Lower leg skin (tissue), 4 donors: ENCODE data around the gene JDP2. TPM values are rescaled to one million over a fixed set of nuclear protein-coding genes. Genes with fewer than 3 reads are reported as not detected.

Source experiments
- DNase-seq, 2 donors: peaks; one replicate each; pipeline ENCODE4 v3.0.0-alpha.2; 2019; ENCODE audit warnings: low spot score in 2 of 2
- H3K4me3 ChIP-seq: fragments of 200-600 bp; sonication (generic); 2 replicates; pipeline ENCODE4 v1.5.1; 2017; ENCODE audit warnings: mild to moderate bottlenecking, low read depth; ENCODE audit not compliant: poor library complexity, severe bottlenecking
- POLR2A ChIP-seq, 2 donors: fragments of 450-650 bp; IDR thresholded peaks; one replicate each; pipeline ENCODE4 v1.6.1; 2016 to 2017; ENCODE audit warnings: antibody characterized with exemption in 2 of 2, mild to moderate bottlenecking in 1 of 2, moderate library complexity in 1 of 2
- WGBS, 2 donors: methylation state at CpG; one replicate each; pipeline ENCODE4 v1.1.5; 2018; 5-methylcytosine and 5-hydroxymethylcytosine counted together
- intact Hi-C: fragments of 100-400 bp; cut with DNase I; formaldehyde crosslinking; loops from one replicate; pipeline ENCODE4 v1.15.0; 2023; ENCODE audit warnings: low total_unique reads
- total RNA-seq, 4 donors: library from RNA; depleted of rRNA; stranded (reverse); fragments of >200 nt; gene quantifications; one replicate each; pipeline ENCODE4 v1.1.0, GENCODE V29; 2016
- TF ChIP-seq, protein P1 (sequence below), 3 donors: fragments of 450-650 bp; IDR thresholded peaks; one replicate each; pipeline ENCODE4 v1.5.1; 2016; ENCODE audit warnings: antibody characterized with exemption in 3 of 3, mild to moderate bottlenecking in 3 of 3, moderate library complexity in 2 of 3

Gene JDP2
- total RNA-seq, 4 donors from 2014 or later = 31.7 to 53.9 (median 36.0) TPM

DNA sequence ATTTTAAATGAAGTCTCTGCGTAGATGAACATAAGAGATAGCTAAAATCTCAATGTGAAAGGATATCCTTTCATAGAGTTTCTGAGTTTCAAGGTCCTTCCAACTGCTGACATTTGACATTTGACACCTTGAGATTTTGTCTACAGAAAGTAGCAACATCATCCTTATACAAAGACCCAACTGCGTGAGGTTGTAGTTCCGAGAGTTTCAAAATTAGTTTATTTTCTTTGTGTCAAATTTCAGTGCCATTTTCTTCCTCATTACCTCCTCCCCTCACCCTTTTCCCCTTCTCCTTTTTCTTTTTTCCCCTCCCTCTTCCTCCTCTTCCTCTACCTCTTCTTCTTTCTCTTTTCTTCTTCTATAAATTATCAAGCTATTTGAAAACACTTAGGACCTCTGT, 67.6 kb downstream of the JDP2 start:
- DNase-seq = no peak
- no peak overlapping the region for H3K4me3 ChIP-seq
- intact Hi-C loops = loop anchor here (10.0 kb wide), 2 partner anchors 59 to 371 kb away; partner anchors contain the start of gene NEK9
- WGBS, 2 donors = 86 to 89% methylated on average over 3 of the region's 3 CpGs
- no peak for TF ChIP-seq POLR2A (IDR thresholded peaks at IDR 0.05)
- TF ChIP-seq, protein P1, sequence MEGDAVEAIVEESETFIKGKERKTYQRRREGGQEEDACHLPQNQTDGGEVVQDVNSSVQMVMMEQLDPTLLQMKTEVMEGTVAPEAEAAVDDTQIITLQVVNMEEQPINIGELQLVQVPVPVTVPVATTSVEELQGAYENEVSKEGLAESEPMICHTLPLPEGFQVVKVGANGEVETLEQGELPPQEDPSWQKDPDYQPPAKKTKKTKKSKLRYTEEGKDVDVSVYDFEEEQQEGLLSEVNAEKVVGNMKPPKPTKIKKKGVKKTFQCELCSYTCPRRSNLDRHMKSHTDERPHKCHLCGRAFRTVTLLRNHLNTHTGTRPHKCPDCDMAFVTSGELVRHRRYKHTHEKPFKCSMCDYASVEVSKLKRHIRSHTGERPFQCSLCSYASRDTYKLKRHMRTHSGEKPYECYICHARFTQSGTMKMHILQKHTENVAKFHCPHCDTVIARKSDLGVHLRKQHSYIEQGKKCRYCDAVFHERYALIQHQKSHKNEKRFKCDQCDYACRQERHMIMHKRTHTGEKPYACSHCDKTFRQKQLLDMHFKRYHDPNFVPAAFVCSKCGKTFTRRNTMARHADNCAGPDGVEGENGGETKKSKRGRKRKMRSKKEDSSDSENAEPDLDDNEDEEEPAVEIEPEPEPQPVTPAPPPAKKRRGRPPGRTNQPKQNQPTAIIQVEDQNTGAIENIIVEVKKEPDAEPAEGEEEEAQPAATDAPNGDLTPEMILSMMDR (IDR thresholded peaks at IDR 0.05) = no peak

DNA sequence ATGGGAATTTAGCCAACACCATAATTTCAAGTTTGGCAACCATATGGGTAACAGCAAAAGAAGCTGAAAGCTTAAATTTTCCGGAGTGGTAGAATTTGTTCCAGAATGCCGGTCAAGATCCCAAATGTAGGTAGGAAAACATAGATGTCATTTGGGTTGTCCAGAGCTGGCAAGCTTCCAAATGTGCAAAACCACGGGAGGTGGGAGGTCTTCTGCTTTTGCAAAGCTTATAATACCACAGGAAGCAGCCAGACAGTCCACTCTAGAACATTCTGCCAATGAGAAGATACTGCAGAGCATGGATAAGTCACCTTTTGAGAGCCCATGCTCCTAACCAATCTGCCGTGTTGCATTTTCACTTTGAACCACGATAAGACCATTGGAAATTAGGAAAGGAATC, 68.1 kb downstream of the JDP2 start:
- intact Hi-C loops = loop anchor here (10.0 kb wide), 2 partner anchors 59 to 371 kb away; partner anchors contain the start of gene NEK9
- no peak for TF ChIP-seq POLR2A (IDR thresholded peaks at IDR 0.05)
- TF ChIP-seq, protein P1 (IDR thresholded peaks at IDR 0.05) = no peak
- DNase-seq = peak in 1 of 2 donors; percentile 73
- WGBS, 2 donors = 66 to 73% methylated on average over 5 of the region's 5 CpGs
- H3K4me3 ChIP-seq = no peak overlapping the region

DNA sequence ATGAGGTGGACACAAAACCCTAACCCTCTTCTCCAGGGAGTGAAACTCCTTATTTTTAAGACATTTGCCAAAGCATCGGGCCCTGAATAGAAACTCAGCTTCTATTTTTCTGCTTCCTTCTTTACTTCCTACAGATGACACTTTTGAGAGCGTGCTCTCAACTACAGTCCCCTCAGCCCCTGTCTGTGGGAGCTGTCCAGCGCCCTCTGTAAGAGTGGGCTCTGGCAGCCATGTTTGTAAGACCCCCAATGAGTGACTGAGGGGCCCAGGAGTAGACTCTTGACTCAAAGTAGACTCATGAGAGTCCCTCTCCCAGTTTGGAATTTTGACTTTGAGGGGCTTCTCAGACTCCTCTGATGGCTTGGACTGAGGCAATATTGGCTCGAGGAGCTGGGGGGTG, 68.9 kb downstream of the JDP2 start:
- peak in 1 of 2 donors; percentile 50 for DNase-seq
- intact Hi-C loops = loop anchor here (10.0 kb wide), 2 partner anchors 58 to 372 kb away; partner anchors contain the start of gene NEK9
- H3K4me3 ChIP-seq = no peak overlapping the region
- TF ChIP-seq, protein P1 (IDR thresholded peaks at IDR 0.05) = no peak
- no peak for TF ChIP-seq POLR2A (IDR thresholded peaks at IDR 0.05)
- WGBS, 2 donors = 84 to 89% methylated on average over 4 of the region's 4 CpGs

DNA sequence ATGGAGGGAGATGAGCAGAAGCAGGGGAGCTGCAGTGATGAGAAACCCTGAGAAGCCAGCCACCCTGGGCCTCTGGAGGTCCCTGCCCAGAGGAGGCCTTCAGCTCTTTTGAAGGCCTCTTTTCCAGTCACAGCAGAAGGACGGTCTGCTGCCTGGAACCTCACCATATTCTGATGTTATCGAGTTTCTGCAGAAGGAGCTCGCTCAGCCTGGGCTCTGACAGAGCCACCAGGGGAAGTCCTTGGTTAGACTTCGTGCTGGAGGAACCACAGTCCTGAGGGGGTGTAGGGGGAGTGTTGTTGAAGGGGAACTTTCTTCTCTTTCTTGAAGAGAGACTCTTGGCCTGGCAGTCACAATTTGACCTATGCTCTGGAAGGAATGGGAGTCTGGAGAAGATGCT, 69.4 kb downstream of the JDP2 start:
- DNase-seq = peak in 1 of 2 donors; percentile 78
- TF ChIP-seq, protein P1 (IDR thresholded peaks at IDR 0.05) = no peak
- TF ChIP-seq POLR2A (IDR thresholded peaks at IDR 0.05) = no peak
- H3K4me3 ChIP-seq = no peak overlapping the region
- intact Hi-C loops = loop anchor here (10.0 kb wide), 2 partner anchors 58 to 372 kb away; partner anchors contain the start of gene NEK9
- 86 to 91% methylated on average over 4 of the region's 4 CpGs for WGBS, 2 donors

DNA sequence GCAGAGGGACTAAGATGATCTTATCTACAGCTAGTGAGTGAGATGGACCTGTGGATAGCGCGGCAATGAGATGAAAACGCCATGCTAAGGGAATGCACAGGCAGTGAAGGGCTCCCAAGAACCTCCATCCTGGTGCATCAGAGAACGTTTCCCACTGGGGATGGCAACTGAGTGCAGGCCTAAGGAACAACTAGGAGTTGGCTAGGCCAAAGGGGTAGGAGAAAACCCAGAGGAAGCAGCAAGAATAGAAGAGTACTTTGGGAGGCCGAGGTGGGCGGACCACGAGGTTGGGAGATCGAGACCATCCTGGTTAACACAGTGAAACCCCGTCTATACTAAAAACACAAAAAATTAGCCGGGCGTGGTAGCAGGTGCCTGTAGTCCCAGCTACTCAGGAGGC, 69.9 kb downstream of the JDP2 start:
- intact Hi-C loops = loop anchor here (10.0 kb wide), 2 partner anchors 57 to 373 kb away; partner anchors contain the start of gene NEK9
- TF ChIP-seq, protein P1 (IDR thresholded peaks at IDR 0.05) = no peak
- no peak for TF ChIP-seq POLR2A (IDR thresholded peaks at IDR 0.05)
- 86 to 91% methylated on average over 11 of the region's 11 CpGs for WGBS, 2 donors
- DNase-seq = peak in 1 of 2 donors; percentile 65
- no peak overlapping the region for H3K4me3 ChIP-seq
